B cell (primary cell): ENCODE measurements around the gene ANO2. TPM values are rescaled to one million over a fixed set of nuclear protein-coding genes. Genes with fewer than 3 reads are reported as not detected.

Experiments
- ATAC-seq: fragments of 200-7000 bp; cut with Tn5 transposase; one replicate; pipeline ENCODE4 v1.10.0; 2021; ENCODE audit warnings: low read depth, mild to moderate bottlenecking, moderate number of reproducible peaks, moderate library complexity
- CTCF ChIA-PET: fragments of 350-600 bp; sonication (Branson Sonifier 250); formaldehyde crosslinking; loops from one replicate; lab custom pipeline; 2021; ENCODE audit warnings: antibody characterized with exemption, inconsistent platforms; lab: Charles Lee
- POLR2A ChIA-PET: fragments of 350-600 bp; sonication (Branson Sonifier 250); formaldehyde crosslinking; loops from one replicate; lab custom pipeline; 2021; ENCODE audit warnings: antibody characterized with exemption; lab: Charles Lee
- DNase-seq: peaks from one replicate; pipeline ENCODE4 v3.0.0; 2013
- H2AFZ ChIP-seq: 2 replicates; pipeline ENCODE4 v1.6.1; 2012; ENCODE audit warnings: mild to moderate bottlenecking, low read depth, low read length; ENCODE audit not compliant: insufficient read depth, poor library complexity, severe bottlenecking
- H3K27ac ChIP-seq, 2 donors: 1 replicate in 1 of 2; 2 replicates in 1 of 2; pipeline ENCODE4 v1.5.1; 2012 to 2013; ENCODE audit warnings: low read length in 2 of 2, mild to moderate bottlenecking in 2 of 2, moderate library complexity in 1 of 2
- H3K27me3 ChIP-seq, 4 experiments: fragments of 200-600 bp in 1 of 4; sonication (generic) in 1 of 4; replicated peaks in 1 of 4; 1 replicate in 2 of 4; 2 replicates in 2 of 4; pipeline versions ENCODE4 v1.6.1 to v1.7.0; 2013 to 2016; ENCODE audit warnings: low read length in 3 of 4, mild to moderate bottlenecking in 2 of 4, mixed read lengths in 1 of 4, moderate library complexity in 1 of 4; ENCODE audit not compliant: insufficient read depth in 4 of 4, control insufficient read depth in 3 of 4; ENCODE audit errors: control extremely low read depth in 1 of 4
- H3K36me3 ChIP-seq, 2 experiments: replicated peaks in 1 of 2; 1 replicate in 1 of 2; 2 replicates in 1 of 2; pipeline versions ENCODE4 v1.6.1 to v1.7.1; 2013; ENCODE audit warnings: low read length in 1 of 2; ENCODE audit not compliant: insufficient read depth in 2 of 2, control insufficient read depth in 1 of 2; ENCODE audit errors: control extremely low read depth in 1 of 2, extremely low read depth in 1 of 2
- H3K4me1 ChIP-seq, 2 donors: fragments of 200-600 bp in 1 of 2; sonication (generic) in 1 of 2; 1 replicate in 1 of 2; 2 replicates in 1 of 2; pipeline versions ENCODE4 v1.5.1 to v1.6.1; 2013 to 2017; ENCODE audit warnings: low read length in 2 of 2; ENCODE audit not compliant: control insufficient read depth in 2 of 2, insufficient read depth in 2 of 2
- H3K4me2 ChIP-seq: replicated peaks from 2 replicates; pipeline ENCODE3; 2012; ENCODE audit warnings: mild to moderate bottlenecking, low read depth, low read length; ENCODE audit not compliant: poor library complexity, severe bottlenecking
- H3K4me3 ChIP-seq, 5 experiments: fragments of 200-600 bp in 1 of 5; sonication (generic) in 1 of 5; 1 replicate in 3 of 5; 2 replicates in 2 of 5; pipeline versions ENCODE4 v1.5.1 to v1.7.0; 2011 to 2016; ENCODE audit warnings: low read length in 4 of 5, mild to moderate bottlenecking in 4 of 5, low read depth in 2 of 5, control low read depth in 1 of 5, moderate library complexity in 1 of 5; ENCODE audit not compliant: insufficient read depth in 1 of 5; ENCODE audit errors: control extremely low read depth in 1 of 5, extremely low read depth in 1 of 5
- H3K79me2 ChIP-seq: fragments of 200-600 bp; sonication (generic); one replicate; pipeline ENCODE4 v1.6.0; 2016; ENCODE audit warnings: low read length; ENCODE audit not compliant: control insufficient read depth, insufficient read depth
- H3K9ac ChIP-seq: fragments of 200-600 bp; sonication (generic); 2 replicates; pipeline ENCODE4 v1.6.1; 2017; ENCODE audit warnings: mild to moderate bottlenecking, low read length, moderate library complexity
- H3K9me3 ChIP-seq, 3 donors: one replicate each; pipeline versions ENCODE4 v1.6.1 to v1.7.1; 2013; ENCODE audit warnings: low read length in 2 of 3; ENCODE audit not compliant: control insufficient read depth in 2 of 3, insufficient read depth in 1 of 3; ENCODE audit errors: control extremely low read depth in 1 of 3
- H4K20me1 ChIP-seq: 2 replicates; pipeline ENCODE4 v1.6.0; 2012; ENCODE audit warnings: mild to moderate bottlenecking, low read length; ENCODE audit not compliant: insufficient read depth, control insufficient read depth, poor library complexity, severe bottlenecking
- H3K27ac Mint-ChIP-seq: one replicate; pipeline ENCODE4 v1.8.0; 2021; ENCODE audit warnings: mixed read lengths
- H3K27me3 Mint-ChIP-seq: one replicate; pipeline ENCODE4 v1.8.0; 2021; ENCODE audit warnings: mixed read lengths
- H3K4me1 Mint-ChIP-seq: one replicate; pipeline ENCODE4 v1.8.0; 2021; ENCODE audit warnings: mixed read lengths
- H3K4me3 Mint-ChIP-seq: one replicate; pipeline ENCODE4 v1.8.0; 2021; ENCODE audit warnings: mixed read lengths
- H3K9me3 Mint-ChIP-seq: one replicate; pipeline ENCODE4 v1.8.0; 2022; ENCODE audit warnings: mixed read lengths; ENCODE audit not compliant: insufficient read depth
- CTCF ChIP-seq: fragments of 200-600 bp; IDR thresholded peaks from one replicate; pipeline ENCODE4 v1.8.0; 2022; ENCODE audit warnings: antibody characterized with exemption, mild to moderate bottlenecking
- EZH2 ChIP-seq: IDR thresholded peaks from 2 replicates; pipeline ENCODE4 v1.6.1; 2012; ENCODE audit warnings: borderline replicate concordance, low read depth, mild to moderate bottlenecking, moderate library complexity, low read length; ENCODE audit not compliant: insufficient read depth, poor library complexity, severe bottlenecking
- WGBS: methylation state at CpG from one replicate; pipeline ENCODE4 v1.1.5; 2013; ENCODE audit warnings: missing lambda C conversion rate; ENCODE audit not compliant: insufficient coverage; 5-methylcytosine and 5-hydroxymethylcytosine counted together
- intact Hi-C: fragments of 100-400 bp; cut with micrococcal nuclease; formaldehyde crosslinking; loops from one replicate; pipeline ENCODE4 v1.10.0; 2022
- polyA plus RNA-seq: library from polyadenylated mRNA; depleted of rRNA; stranded (reverse); fragments of >200 nt; gene quantifications from 2 replicates; pipeline ENCODE4 v1.2.3, GENCODE V29; 2012
- total RNA-seq, 2 donors: library from RNA; stranded (reverse); fragments of 120-200 nt in 1 of 2; gene quantifications; 1 replicate in 1 of 2; 2 replicates in 1 of 2; pipeline versions ENCODE4 v1.2.3 to v1.2.4, GENCODE V29; 2013 to 2022

Gene ANO2
- total and polyA plus RNA-seq, 2 donors (not counting 1 experiment from before 2014, with no cell fraction given) = not detected

- Histone ChIP-seq H4K20me1 (no peaks in the 10 kb centered on the region), H3K4me1 (no peaks in the 10 kb centered on the region), H3K27me3 (peaks cover 0 to 5% (median 0%) of the 10 kb centered on the region in 4 experiments), H3K36me3 (no peaks in the 10 kb centered on the region), H3K27ac (no peak overlapping the region), H3K9me3 (no peaks in the 10 kb centered on the region), H2AFZ (no peak overlapping the region), H3K4me3 (no peak overlapping the region), H3K4me2 (no peak overlapping the region), H3K79me2 (no peaks in the 10 kb centered on the region), H3K9ac (no peak overlapping the region)
- ATAC-seq = no peak
- 51% methylated on average over 11 of the region's 14 CpGs for WGBS
- H3K27ac Mint-ChIP-seq = no peak overlapping the region
- CTCF ChIA-PET = no interaction called here
- no peak for TF ChIP-seq CTCF
- TF ChIP-seq EZH2 = no peak
- intact Hi-C loops = no loop called here
- H3K27me3 Mint-ChIP-seq = peaks cover 3% of the 10 kb centered on the region
- no peak overlapping the region for H3K4me3 Mint-ChIP-seq
- H3K9me3 Mint-ChIP-seq = no peaks in the 10 kb centered on the region
- no peak for DNase-seq
- no peaks in the 10 kb centered on the region for H3K4me1 Mint-ChIP-seq
- POLR2A ChIA-PET = no interaction called here
Measured at GRCh38 chr12:5796171-5796958, 148.7 kb downstream of the ANO2 start.

GRCh38 chr12:5794156-5794555, 150.9 kb downstream of the ANO2 start:
- DNase-seq (no peak), ATAC-seq (no peak)
- no peak overlapping the region for H3K9ac ChIP-seq
- intact Hi-C loops = no loop called here
- Mint-ChIP-seq H3K27me3 (peaks cover 3% of the 10 kb centered on the region), H3K27ac (no peak overlapping the region), H3K4me1 (no peaks in the 10 kb centered on the region), H3K9me3 (no peaks in the 10 kb centered on the region), H3K4me3 (no peak overlapping the region)
- peaks cover 0 to 5% (median 0%) of the 10 kb centered on the region in 4 experiments for H3K27me3 ChIP-seq
- H3K4me2 ChIP-seq = no peak overlapping the region
- no peak overlapping the region for H3K4me3 ChIP-seq
- ChIA-PET POLR2A (no interaction called here), CTCF (no interaction called here)
- no peak overlapping the region for H2AFZ ChIP-seq
- WGBS = 80% methylated on average over 2 of the region's 4 CpGs
- TF ChIP-seq EZH2 (no peak), CTCF (no peak)
- no peaks in the 10 kb centered on the region for H3K4me1 ChIP-seq
- H3K9me3 ChIP-seq = no peaks in the 10 kb centered on the region
- H3K79me2 ChIP-seq = no peaks in the 10 kb centered on the region
- H4K20me1 ChIP-seq = no peaks in the 10 kb centered on the region
- H3K36me3 ChIP-seq = no peaks in the 10 kb centered on the region
- no peak overlapping the region for H3K27ac ChIP-seq
